Esophagus muscularis mucosa (tissue), 4 donors: ENCODE results near the gene GIGYF1.

ENCODE experiments used
- CTCF ChIP-seq, 3 experiments: fragments of 200-600 bp in 2 of 3; fragments of 450-650 bp in 1 of 3; sonication (generic) in 2 of 3; IDR thresholded peaks; one replicate each; pipeline ENCODE4 v1.5.1; 2017 to 2019; ENCODE audit warnings: antibody characterized with exemption in 3 of 3, mild to moderate bottlenecking in 2 of 3, moderate library complexity in 1 of 3
- EP300 ChIP-seq: sonication (generic); formaldehyde crosslinking; IDR thresholded peaks from one replicate; pipeline ENCODE4 v1.6.1; 2017; ENCODE audit warnings: antibody characterized with exemption
- POLR2A ChIP-seq: fragments of 450-650 bp; IDR thresholded peaks from one replicate; pipeline ENCODE4 v1.6.1; 2017; ENCODE audit warnings: antibody characterized with exemption, moderate library complexity, mild to moderate bottlenecking, low read depth
- POLR2AphosphoS5 ChIP-seq, 2 donors: sonication (generic); formaldehyde crosslinking; IDR thresholded peaks; one replicate each; pipeline ENCODE4 v1.6.1; 2017; ENCODE audit warnings: antibody characterized with exemption in 2 of 2

GRCh38 chr7:100642534-100642907 lies 51.5 kb downstream of the GIGYF1 start:
- TF ChIP-seq POLR2AphosphoS5 (IDR thresholded peaks at IDR 0.05): no peak
- TF ChIP-seq CTCF (IDR thresholded peaks at IDR 0.05): no peak
- no peak for TF ChIP-seq EP300
- TF ChIP-seq POLR2A: no peak
